Osteocyte (in vitro differentiated cells): Measurements from ENCODE around the gene GABBR1. TPM values are rescaled to one million over a fixed set of nuclear protein-coding genes. Genes with fewer than 3 reads are reported as not detected.

Experiments
- DNase-seq: peaks from one replicate; pipeline ENCODE4 v3.0.0; 2021; ENCODE audit warnings: mixed read lengths; ENCODE audit not compliant: unreplicated experiment; ENCODE audit errors: extremely low spot score
- H3K27ac Mint-ChIP-seq: one replicate; pipeline ENCODE4 v1.8.0; 2021; ENCODE audit warnings: mild to moderate bottlenecking, mixed read lengths; ENCODE audit not compliant: unreplicated experiment
- H3K27me3 Mint-ChIP-seq: one replicate; pipeline ENCODE4 v1.8.0; 2021; ENCODE audit warnings: mixed read lengths; ENCODE audit not compliant: unreplicated experiment
- H3K36me3 Mint-ChIP-seq: one replicate; pipeline ENCODE4 v1.8.0; 2021; ENCODE audit warnings: mixed read lengths; ENCODE audit not compliant: unreplicated experiment
- H3K4me1 Mint-ChIP-seq: one replicate; pipeline ENCODE4 v1.8.0; 2021; ENCODE audit warnings: mixed read lengths; ENCODE audit not compliant: unreplicated experiment
- H3K4me3 Mint-ChIP-seq: one replicate; pipeline ENCODE4 v1.8.0; 2021; ENCODE audit warnings: mild to moderate bottlenecking, moderate library complexity, mixed read lengths; ENCODE audit not compliant: unreplicated experiment
- H3K9me3 Mint-ChIP-seq: one replicate; pipeline ENCODE4 v1.8.0; 2021; ENCODE audit warnings: mixed read lengths; ENCODE audit not compliant: unreplicated experiment
- total RNA-seq: library from RNA; stranded (reverse); gene quantifications from 2 replicates; pipeline ENCODE4 v1.2.1, GENCODE V29; 2021
- TF ChIP-seq, protein P1 (sequence below): fragments of 200-600 bp; sonication (generic); IDR thresholded peaks from 2 replicates; pipeline ENCODE4 v1.5.0; 2021; ENCODE audit warnings: antibody characterized with exemption, mild to moderate bottlenecking, moderate library complexity

GABBR1 gene
- total RNA-seq, 1 donor from 2014 or later = 93.6 TPM

DNA sequence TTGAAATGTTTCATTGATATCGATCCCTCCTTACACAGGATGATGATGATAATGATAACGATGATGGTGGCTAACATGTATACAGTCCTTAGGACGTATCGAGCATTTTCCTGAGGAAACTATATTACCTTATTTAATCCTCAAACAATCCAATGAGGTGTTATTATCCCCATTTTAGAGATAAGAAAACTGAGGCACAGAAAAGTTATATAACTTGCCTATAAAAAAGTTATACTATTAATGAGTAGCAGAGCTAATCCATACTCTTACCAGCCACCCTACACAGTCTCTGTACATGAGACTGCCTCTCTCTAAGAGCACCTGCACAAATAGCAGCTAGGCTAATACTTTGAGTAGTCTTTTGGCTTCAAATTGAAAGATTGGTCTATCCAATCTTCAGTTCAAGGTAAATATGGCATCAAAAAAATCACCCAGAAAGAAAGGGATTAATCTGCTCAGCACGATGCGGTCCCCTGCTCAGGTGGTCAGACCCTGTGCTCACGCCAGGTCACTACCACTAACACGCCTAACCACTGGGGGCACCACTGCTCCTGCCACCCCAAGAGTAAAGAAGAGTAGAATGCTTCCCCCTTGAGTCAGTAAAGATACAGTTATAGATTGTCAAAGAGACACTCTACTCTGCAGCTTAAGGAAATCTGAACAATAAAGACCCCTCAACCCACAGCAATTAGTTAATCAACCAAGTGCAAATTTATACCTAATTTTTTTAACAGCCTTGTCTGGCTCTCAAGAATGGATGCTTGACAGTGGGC is 15.0 kb downstream of the GABBR1 start:
- Mint-ChIP-seq H3K4me1 (no peaks in the 10 kb centered on the region), H3K27me3 (no peaks in the 10 kb centered on the region), H3K4me3 (no peak overlapping the region), H3K27ac (no peak overlapping the region), H3K9me3 (no peaks in the 10 kb centered on the region), H3K36me3 (peaks cover 56% of the 10 kb centered on the region)
- TF ChIP-seq, protein P1, sequence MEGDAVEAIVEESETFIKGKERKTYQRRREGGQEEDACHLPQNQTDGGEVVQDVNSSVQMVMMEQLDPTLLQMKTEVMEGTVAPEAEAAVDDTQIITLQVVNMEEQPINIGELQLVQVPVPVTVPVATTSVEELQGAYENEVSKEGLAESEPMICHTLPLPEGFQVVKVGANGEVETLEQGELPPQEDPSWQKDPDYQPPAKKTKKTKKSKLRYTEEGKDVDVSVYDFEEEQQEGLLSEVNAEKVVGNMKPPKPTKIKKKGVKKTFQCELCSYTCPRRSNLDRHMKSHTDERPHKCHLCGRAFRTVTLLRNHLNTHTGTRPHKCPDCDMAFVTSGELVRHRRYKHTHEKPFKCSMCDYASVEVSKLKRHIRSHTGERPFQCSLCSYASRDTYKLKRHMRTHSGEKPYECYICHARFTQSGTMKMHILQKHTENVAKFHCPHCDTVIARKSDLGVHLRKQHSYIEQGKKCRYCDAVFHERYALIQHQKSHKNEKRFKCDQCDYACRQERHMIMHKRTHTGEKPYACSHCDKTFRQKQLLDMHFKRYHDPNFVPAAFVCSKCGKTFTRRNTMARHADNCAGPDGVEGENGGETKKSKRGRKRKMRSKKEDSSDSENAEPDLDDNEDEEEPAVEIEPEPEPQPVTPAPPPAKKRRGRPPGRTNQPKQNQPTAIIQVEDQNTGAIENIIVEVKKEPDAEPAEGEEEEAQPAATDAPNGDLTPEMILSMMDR = peak; percentile 25
- DNase-seq = no peak

DNA sequence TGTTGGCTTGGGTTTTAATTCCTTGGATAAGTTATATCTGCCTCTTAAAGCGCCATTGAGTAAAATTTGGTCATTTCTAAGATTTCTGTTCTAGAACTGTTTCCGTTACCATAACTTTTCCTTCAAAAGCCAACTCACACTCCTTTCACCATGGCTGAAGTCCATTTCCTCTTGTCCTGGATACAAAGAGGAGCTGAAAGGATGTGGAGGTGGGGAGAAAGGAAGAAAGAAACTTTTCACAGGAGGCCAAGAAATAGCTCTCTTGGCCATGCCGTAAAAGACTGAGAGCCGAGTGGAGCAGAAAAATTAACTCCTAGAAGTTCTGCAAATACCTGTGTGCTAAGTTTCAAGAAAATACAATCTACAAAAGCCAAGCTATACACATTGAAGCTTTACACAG is 21.6 kb downstream of the GABBR1 start:
- DNase-seq = no peak
- H3K4me1 Mint-ChIP-seq = no peaks in the 10 kb centered on the region
- TF ChIP-seq, protein P1 = no peak
- H3K36me3 Mint-ChIP-seq = peaks cover 56% of the 10 kb centered on the region
- no peaks in the 10 kb centered on the region for H3K27me3 Mint-ChIP-seq
- H3K9me3 Mint-ChIP-seq = no peaks in the 10 kb centered on the region
- no peak overlapping the region for H3K27ac Mint-ChIP-seq
- H3K4me3 Mint-ChIP-seq = no peak overlapping the region

DNA sequence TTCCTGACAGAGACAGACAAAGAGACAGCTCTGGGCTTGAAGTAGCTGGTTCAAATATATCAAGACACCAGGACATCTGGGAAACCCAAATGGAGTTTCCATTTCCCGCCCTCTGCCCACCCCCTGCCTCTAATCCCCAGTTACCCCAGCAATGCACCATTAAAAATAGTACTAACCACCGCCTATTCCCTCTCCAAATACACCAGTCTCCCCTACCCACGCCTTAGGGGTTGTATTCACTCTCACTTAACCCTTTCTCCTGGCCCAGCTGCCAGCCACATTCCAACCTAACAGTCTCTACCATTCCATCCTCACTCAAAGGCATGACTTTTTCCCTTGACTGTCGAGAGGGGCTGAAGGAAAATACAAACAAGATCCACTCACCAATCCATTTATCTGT is 22.4 kb downstream of the GABBR1 start:
- H3K27ac Mint-ChIP-seq = no peak overlapping the region
- no peaks in the 10 kb centered on the region for H3K4me1 Mint-ChIP-seq
- H3K27me3 Mint-ChIP-seq = no peaks in the 10 kb centered on the region
- DNase-seq = no peak
- no peaks in the 10 kb centered on the region for H3K9me3 Mint-ChIP-seq
- H3K36me3 Mint-ChIP-seq = peaks cover 64% of the 10 kb centered on the region
- TF ChIP-seq, protein P1 = no peak
- no peak overlapping the region for H3K4me3 Mint-ChIP-seq

DNA sequence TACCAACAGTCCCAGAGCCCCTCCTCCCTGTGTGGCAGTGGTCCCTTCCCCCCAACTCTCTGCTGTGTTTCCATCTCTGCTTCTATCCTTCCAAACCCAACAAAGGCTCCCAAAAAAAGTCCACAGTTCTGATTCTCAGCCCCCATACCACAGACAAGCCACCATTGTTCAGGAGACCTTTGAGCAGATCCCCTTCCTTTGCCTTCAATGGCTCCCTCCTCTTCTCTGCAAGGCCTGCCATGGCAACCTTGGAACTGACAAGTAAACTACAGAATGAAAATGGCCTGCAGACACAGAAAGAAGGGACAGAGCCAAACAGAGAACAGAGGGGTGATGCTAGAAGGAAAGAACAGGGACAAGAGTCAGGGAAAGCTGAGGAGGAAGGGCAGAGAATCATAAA is 24.9 kb downstream of the GABBR1 start:
- TF ChIP-seq, protein P1 = no peak
- Mint-ChIP-seq H3K27ac (no peak overlapping the region), H3K36me3 (peaks cover 67% of the 10 kb centered on the region), H3K4me3 (no peak overlapping the region), H3K9me3 (no peaks in the 10 kb centered on the region), H3K27me3 (no peaks in the 10 kb centered on the region), H3K4me1 (no peaks in the 10 kb centered on the region)
- no peak for DNase-seq

DNA sequence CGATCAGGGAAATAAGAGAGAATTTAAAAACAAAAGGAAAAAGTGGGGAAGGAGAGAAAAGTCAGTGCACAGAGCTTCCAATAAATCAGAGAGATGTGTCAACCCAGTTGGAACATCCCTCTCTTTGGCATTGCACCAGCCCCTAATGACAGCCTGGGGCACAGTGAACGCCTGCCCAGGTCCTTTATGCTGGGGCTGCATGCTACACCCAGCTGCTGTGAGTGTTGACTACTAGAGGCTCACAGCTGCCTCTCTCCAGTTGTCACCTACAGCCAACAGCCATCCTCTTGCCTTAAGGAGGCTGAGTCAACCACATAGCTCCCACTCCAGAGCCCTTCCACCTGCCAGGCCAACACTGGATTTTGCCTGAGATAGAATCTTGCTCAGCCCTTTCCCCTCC is 29.1 kb downstream of the GABBR1 start:
- no peaks in the 10 kb centered on the region for H3K9me3 Mint-ChIP-seq
- DNase-seq = no peak
- H3K36me3 Mint-ChIP-seq = peaks cover 70% of the 10 kb centered on the region
- no peak overlapping the region for H3K4me3 Mint-ChIP-seq
- H3K27me3 Mint-ChIP-seq = no peaks in the 10 kb centered on the region
- TF ChIP-seq, protein P1 = no peak
- H3K27ac Mint-ChIP-seq = no peak overlapping the region
- H3K4me1 Mint-ChIP-seq = no peaks in the 10 kb centered on the region
